OCI-LY1 (cell line): ENCODE measurements around the gene EVI5L.
"Not testable (repeated sequence)": the region's sequence is repeated elsewhere in the genome, so short reads cannot be mapped to it uniquely, and the experiment has no call there.

Experiments
- H2AFZ ChIP-seq: fragments of 200-600 bp; sonication (generic), shearing (Covaris generic); 2 replicates; pipeline ENCODE4 v1.6.0; 2014; ENCODE audit warnings: antibody characterized with exemption, mild to moderate bottlenecking, low read length
- H3F3A ChIP-seq: fragments of 200-600 bp; sonication (generic), shearing (Covaris generic); 2 replicates; pipeline ENCODE4 v1.6.0; 2014; ENCODE audit warnings: mild to moderate bottlenecking, antibody characterized with exemption, low read length, moderate library complexity; ENCODE audit not compliant: insufficient read depth
- H3K27ac ChIP-seq: fragments of 200-600 bp; sonication (generic); 2 replicates; pipeline ENCODE4 v1.5.1; 2014; ENCODE audit warnings: low read length, mixed run types, mild to moderate bottlenecking, low read depth; ENCODE audit not compliant: poor library complexity, severe bottlenecking
- H3K27me3 ChIP-seq: fragments of 200-600 bp; sonication (generic); 2 replicates; pipeline ENCODE4 v1.6.0; 2014; ENCODE audit warnings: antibody characterized with exemption, mild to moderate bottlenecking, low read length, moderate library complexity; ENCODE audit not compliant: insufficient read depth
- H3K36me3 ChIP-seq: fragments of 200-600 bp; sonication (generic); 2 replicates; pipeline ENCODE4 v1.6.1; 2014; ENCODE audit warnings: mild to moderate bottlenecking, antibody characterized with exemption, low read length, moderate library complexity, mixed read lengths; ENCODE audit not compliant: insufficient read depth
- H3K4me1 ChIP-seq: fragments of 200-600 bp; sonication (generic); 2 replicates; pipeline ENCODE4 v1.5.1; 2014; ENCODE audit warnings: mild to moderate bottlenecking, low read length, moderate library complexity; ENCODE audit not compliant: insufficient read depth, severe bottlenecking
- H3K4me2 ChIP-seq: fragments of 200-600 bp; sonication (generic), shearing (Covaris generic); 2 replicates; pipeline ENCODE4 v1.6.1; 2014; ENCODE audit warnings: low read length
- H3K4me3 ChIP-seq: fragments of 200-600 bp; sonication (generic); 2 replicates; pipeline ENCODE4 v1.5.1; 2014; ENCODE audit warnings: low read length, low read depth, mild to moderate bottlenecking, mixed read lengths; ENCODE audit not compliant: poor library complexity, severe bottlenecking
- H3K79me2 ChIP-seq: fragments of 200-600 bp; shearing (Covaris generic); 2 replicates; pipeline ENCODE4 v1.6.1; 2016; ENCODE audit warnings: mixed run types, low read length, mixed read lengths; ENCODE audit not compliant: insufficient read depth
- H3K9ac ChIP-seq: fragments of 200-600 bp; sonication (generic), shearing (Covaris generic); 2 replicates; pipeline ENCODE4 v1.6.1; 2014; ENCODE audit warnings: mild to moderate bottlenecking, low read length, mixed read lengths
- H3K9me2 ChIP-seq: fragments of 200-600 bp; sonication (generic), shearing (Covaris generic); 2 replicates; pipeline ENCODE4 v1.6.1; 2014; ENCODE audit warnings: low read depth, mild to moderate bottlenecking, low read length, mixed read lengths
- H3K9me3 ChIP-seq: fragments of 200-600 bp; shearing (Covaris generic); 2 replicates; pipeline ENCODE4 v1.6.1; 2014; ENCODE audit warnings: low read length, mixed read lengths
- H4K20me1 ChIP-seq: fragments of 200-600 bp; sonication (generic), shearing (Covaris generic); 2 replicates; pipeline ENCODE4 v1.6.0; 2016; ENCODE audit warnings: mild to moderate bottlenecking, low read length; ENCODE audit not compliant: insufficient read depth
- EZH2 ChIP-seq: fragments of 200-600 bp; sonication (generic), shearing (Covaris generic); IDR thresholded peaks from 2 replicates; pipeline ENCODE4 v1.8.0; 2017; ENCODE audit warnings: borderline replicate concordance, mixed run types, mild to moderate bottlenecking, antibody characterized with exemption, low read length, moderate library complexity, mixed read lengths
- TF ChIP-seq, protein P1 (sequence below): fragments of 200-600 bp; sonication (generic), shearing (Covaris generic); IDR thresholded peaks from 2 replicates; pipeline ENCODE4 v1.5.1; 2017; ENCODE audit warnings: mild to moderate bottlenecking, antibody characterized with exemption, low read length, moderate library complexity, mixed read lengths

The EVI5L gene

DNA sequence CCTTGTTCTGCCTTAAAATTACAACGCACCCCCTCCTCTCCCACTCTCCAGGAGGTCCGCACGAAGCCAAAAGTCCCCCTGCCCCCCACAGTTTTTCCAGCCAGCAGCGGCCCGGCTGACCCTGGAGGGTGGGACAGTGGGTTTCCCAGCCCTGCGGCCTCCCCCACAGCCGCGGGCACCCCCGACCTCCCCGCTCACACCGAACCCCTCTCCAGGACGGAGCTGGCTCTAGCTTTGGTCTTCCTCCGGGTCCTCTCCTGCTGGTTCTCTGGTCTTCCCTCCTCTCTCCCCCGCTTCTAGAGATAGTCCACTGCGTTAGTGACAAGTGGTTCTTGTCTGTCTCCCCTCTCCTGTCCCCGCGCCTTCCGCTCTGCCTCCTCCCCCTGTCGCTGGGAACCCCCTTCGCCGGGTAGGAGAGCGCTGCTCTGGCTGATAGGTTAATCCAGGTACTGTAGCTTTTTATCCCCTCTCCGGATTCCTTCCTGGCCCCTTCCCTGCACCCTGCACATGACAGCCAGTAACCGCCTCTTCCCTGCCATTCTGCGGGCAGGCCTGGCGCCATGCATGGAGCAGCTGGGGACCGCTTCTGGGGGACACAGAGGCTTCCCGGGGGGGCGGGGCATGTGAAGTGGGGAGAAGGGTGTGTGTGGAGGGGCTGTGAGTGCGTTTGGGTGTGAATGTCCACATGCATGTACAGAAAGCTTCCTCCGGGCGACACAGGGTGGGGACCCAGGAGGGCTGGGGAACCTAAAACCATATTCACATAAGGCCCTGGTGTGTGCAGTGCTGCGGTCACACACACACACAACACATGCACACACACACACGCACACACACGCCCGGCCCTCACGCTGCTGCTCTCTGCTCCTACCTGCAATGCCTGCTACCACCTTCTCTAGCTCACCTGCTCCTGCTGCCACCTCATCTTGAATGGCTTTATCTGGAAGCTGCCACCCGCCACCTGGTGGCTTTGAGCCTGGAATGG lies 27.0 kb downstream of the EVI5L start:
- H3K27ac ChIP-seq, result no peak overlapping the region
- H3K79me2 ChIP-seq, result no peaks in the 10 kb centered on the region
- H3K4me1 ChIP-seq, result peaks cover 8% of the 10 kb centered on the region
- H3K9me2 ChIP-seq, result no peaks in the 10 kb centered on the region
- peaks cover 14% of the 10 kb centered on the region; the same call in 1 of the 2 replicates for H3K27me3 ChIP-seq
- H3K4me2 ChIP-seq, result no peak overlapping the region
- no peak overlapping the region for H3K9ac ChIP-seq
- no peak for TF ChIP-seq EZH2
- TF ChIP-seq, protein P1, sequence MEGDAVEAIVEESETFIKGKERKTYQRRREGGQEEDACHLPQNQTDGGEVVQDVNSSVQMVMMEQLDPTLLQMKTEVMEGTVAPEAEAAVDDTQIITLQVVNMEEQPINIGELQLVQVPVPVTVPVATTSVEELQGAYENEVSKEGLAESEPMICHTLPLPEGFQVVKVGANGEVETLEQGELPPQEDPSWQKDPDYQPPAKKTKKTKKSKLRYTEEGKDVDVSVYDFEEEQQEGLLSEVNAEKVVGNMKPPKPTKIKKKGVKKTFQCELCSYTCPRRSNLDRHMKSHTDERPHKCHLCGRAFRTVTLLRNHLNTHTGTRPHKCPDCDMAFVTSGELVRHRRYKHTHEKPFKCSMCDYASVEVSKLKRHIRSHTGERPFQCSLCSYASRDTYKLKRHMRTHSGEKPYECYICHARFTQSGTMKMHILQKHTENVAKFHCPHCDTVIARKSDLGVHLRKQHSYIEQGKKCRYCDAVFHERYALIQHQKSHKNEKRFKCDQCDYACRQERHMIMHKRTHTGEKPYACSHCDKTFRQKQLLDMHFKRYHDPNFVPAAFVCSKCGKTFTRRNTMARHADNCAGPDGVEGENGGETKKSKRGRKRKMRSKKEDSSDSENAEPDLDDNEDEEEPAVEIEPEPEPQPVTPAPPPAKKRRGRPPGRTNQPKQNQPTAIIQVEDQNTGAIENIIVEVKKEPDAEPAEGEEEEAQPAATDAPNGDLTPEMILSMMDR, result no peak
- no peaks in the 10 kb centered on the region for H3F3A ChIP-seq
- H3K36me3 ChIP-seq, result no peaks in the 10 kb centered on the region
- no peak overlapping the region for H2AFZ ChIP-seq
- H4K20me1 ChIP-seq, result no peaks in the 10 kb centered on the region
- H3K4me3 ChIP-seq, result no peak overlapping the region
- H3K9me3 ChIP-seq, result no peaks in the 10 kb centered on the region

DNA sequence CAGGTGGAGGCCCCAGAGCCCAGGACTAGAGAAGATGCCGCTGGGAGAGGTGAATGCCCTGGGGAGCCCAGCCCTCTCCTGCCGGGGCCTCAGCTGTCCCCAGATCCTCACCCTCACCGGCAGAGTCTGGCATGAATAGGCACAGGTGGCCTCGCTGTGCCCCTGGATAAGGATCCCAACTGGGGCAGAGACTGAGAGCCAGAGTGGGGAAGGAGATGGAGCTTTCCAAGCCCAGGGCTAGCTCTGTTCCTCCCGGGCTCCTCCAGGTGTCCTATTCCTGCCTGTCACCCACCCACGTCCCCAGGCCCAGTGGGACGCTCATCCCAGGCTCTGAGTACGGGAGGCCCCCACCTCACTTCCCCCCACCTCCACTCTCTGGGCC lies 27.7 kb downstream of the EVI5L start:
- TF ChIP-seq, protein P1, result no peak
- no peak for TF ChIP-seq EZH2
- no peaks in the 10 kb centered on the region for H3F3A ChIP-seq
- no peak overlapping the region for H3K4me3 ChIP-seq
- no peak overlapping the region for H2AFZ ChIP-seq
- H3K36me3 ChIP-seq, result no peaks in the 10 kb centered on the region
- no peak overlapping the region for H3K27ac ChIP-seq
- H3K4me1 ChIP-seq, result peaks cover 8% of the 10 kb centered on the region
- no peaks in the 10 kb centered on the region for H3K79me2 ChIP-seq
- no peaks in the 10 kb centered on the region for H3K9me2 ChIP-seq
- no peaks in the 10 kb centered on the region for H4K20me1 ChIP-seq
- H3K4me2 ChIP-seq, result peak overlapping the region; percentile 22; the same call in 1 of the 2 replicates
- H3K9ac ChIP-seq, result no peak overlapping the region
- peaks cover 11% of the 10 kb centered on the region; the same call in 1 of the 2 replicates for H3K27me3 ChIP-seq
- no peaks in the 10 kb centered on the region for H3K9me3 ChIP-seq

DNA sequence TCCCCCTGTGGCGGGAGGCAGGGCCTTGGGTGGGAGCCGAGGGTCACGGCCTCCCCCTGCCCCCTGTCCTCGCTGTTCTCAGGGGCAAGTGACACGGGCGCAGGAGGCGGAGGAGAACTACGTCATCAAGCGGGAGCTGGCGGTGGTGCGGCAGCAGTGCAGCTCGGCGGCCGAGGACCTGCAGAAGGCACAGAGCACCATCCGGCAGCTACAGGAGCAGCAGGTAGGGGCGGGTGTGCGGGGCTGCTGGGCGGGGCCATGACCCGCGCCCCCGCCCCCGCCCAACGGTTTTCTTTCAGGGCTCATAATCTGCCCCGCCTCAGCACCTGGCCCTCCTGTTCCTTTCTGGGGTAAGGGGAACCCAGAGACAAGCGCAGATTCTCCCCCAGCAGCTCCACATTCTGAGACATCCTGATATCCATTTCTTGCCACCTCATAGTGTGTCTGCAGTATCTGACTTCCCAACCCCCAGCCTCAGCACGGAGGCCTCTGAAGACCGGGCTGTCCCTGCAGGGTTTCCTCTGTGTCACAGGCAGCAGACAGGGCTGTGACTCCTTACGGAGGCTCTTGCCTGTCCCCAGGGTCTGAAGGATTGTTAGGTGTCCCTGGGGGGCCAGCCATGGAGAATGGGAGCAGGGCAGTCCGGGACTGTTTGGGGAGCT lies 28.2 kb downstream of the EVI5L start:
- no peaks in the 10 kb centered on the region for H3K9me2 ChIP-seq
- H3K79me2 ChIP-seq, result no peaks in the 10 kb centered on the region
- H4K20me1 ChIP-seq, result no peaks in the 10 kb centered on the region
- H3K27me3 ChIP-seq, result peaks cover 8% of the 10 kb centered on the region; the same call in 1 of the 2 replicates
- no peak overlapping the region for H3K27ac ChIP-seq
- no peaks in the 10 kb centered on the region for H3K9me3 ChIP-seq
- TF ChIP-seq, protein P1, result no peak
- no peak for TF ChIP-seq EZH2
- H3K9ac ChIP-seq, result no peak overlapping the region
- peaks cover 8% of the 10 kb centered on the region for H3K4me1 ChIP-seq
- no peak overlapping the region for H3K4me3 ChIP-seq
- no peaks in the 10 kb centered on the region for H3F3A ChIP-seq
- peak overlapping the region; percentile 22; the same call in 1 of the 2 replicates for H3K4me2 ChIP-seq
- no peaks in the 10 kb centered on the region for H3K36me3 ChIP-seq
- no peak overlapping the region for H2AFZ ChIP-seq

DNA sequence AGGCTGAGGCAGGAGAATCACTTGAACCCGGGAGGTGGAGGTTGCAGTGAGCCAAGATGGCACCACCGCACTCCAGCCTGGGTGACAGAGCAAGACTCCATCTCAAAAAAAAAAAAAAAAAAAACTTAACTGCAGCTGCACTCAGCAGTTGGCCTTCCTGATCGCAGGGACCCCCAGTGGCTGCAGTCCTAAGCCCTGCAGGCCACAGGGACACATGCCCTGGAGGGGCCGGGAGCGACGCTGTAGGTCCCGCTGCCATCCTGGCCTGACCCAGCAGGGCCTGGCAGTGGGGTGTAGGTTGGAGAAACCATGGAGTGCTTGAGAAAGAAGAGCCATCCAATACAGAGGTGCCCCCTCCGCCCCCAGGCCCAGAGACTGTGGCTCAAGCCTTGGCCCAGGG lies 29.1 kb downstream of the EVI5L start:
- H3K9ac ChIP-seq, H2AFZ ChIP-seq: not testable (repeated sequence)

More for the DNA sequence above, 29.1 kb downstream of the EVI5L start:
- not testable (repeated sequence) for H3K36me3 ChIP-seq, H3K27me3 ChIP-seq, H3K79me2 ChIP-seq, H3K4me2 ChIP-seq, H3K27ac ChIP-seq, H3K9me3 ChIP-seq, H3K4me3 ChIP-seq, H3K9me2 ChIP-seq, H3F3A ChIP-seq, H3K4me1 ChIP-seq, H4K20me1 ChIP-seq
